Upper lobe of left lung (tissue), 4 donors: ENCODE measurements around the gene SMAD2.

Source experiments
- CTCF ChIP-seq, 6 experiments: fragments of 450-650 bp in 4 of 6; fragments of 200-600 bp in 2 of 6; sonication (generic) in 2 of 6; IDR thresholded peaks; one replicate each; pipeline ENCODE4 v1.5.1; 2016 to 2019; ENCODE audit warnings: antibody characterized with exemption in 6 of 6
- EP300 ChIP-seq, 4 donors: sonication (generic); formaldehyde crosslinking; IDR thresholded peaks; one replicate each; pipeline ENCODE4 v1.5.1; 2017; ENCODE audit warnings: antibody characterized with exemption in 4 of 4, control low read depth in 2 of 4

- TF ChIP-seq CTCF (IDR thresholded peaks at IDR 0.05) (no peak), EP300 (IDR thresholded peaks at IDR 0.05) (no peak)
Observed at GRCh38 chr18:47906408-47906807, 24.1 kb downstream of the SMAD2 start.
